Nephron progenitor cell (in vitro differentiated cells): Measurements from ENCODE around the gene FMC1.
A peak's percentile ranks its signal among the peaks of the same experiment; 100 is the strongest.

Source experiments
- DNase-seq: peaks from one replicate; pipeline ENCODE4 v3.0.0; 2021
- H3K27ac Mint-ChIP-seq: 2 replicates; pipeline ENCODE4 v1.8.0; 2021; ENCODE audit warnings: mild to moderate bottlenecking, moderate library complexity, mixed read lengths
- H3K27me3 Mint-ChIP-seq: 2 replicates; pipeline ENCODE4 v1.8.0; 2021; ENCODE audit warnings: mild to moderate bottlenecking, low read depth, mixed read lengths; ENCODE audit not compliant: poor library complexity
- H3K36me3 Mint-ChIP-seq: 2 replicates; pipeline ENCODE4 v1.8.0; 2021; ENCODE audit warnings: low read depth, mixed read lengths
- H3K4me1 Mint-ChIP-seq: 2 replicates; pipeline ENCODE4 v1.8.0; 2021; ENCODE audit warnings: mixed read lengths
- H3K4me3 Mint-ChIP-seq: 2 replicates; pipeline ENCODE4 v1.8.0; 2021; ENCODE audit warnings: mild to moderate bottlenecking, moderate library complexity, mixed read lengths
- H3K9me3 Mint-ChIP-seq: 2 replicates; pipeline ENCODE4 v1.8.0; 2021; ENCODE audit warnings: mild to moderate bottlenecking, moderate library complexity, mixed read lengths
- CTCF ChIP-seq: fragments of 200-600 bp; sonication (generic); IDR thresholded peaks from 2 replicates; pipeline ENCODE4 v1.5.0; 2021; ENCODE audit warnings: antibody characterized with exemption

The FMC1 gene

GRCh38 chr7:139341058-139341775 is at the start of gene FMC1:
Gene FMC1 (plus strand): TSS chr7:139341337. CDS start chr7:139341385, 48 bp downstream.
- DNase-seq = peak; percentile 83
- Mint-ChIP-seq H3K9me3 (peaks cover 18% of the 10 kb centered on the region), H3K36me3 (peaks cover 33% of the 10 kb centered on the region), H3K27me3 (peaks cover 14% of the 10 kb centered on the region), H3K4me3 (peak within 1 kb of the TSS; percentile 96), H3K4me1 (peaks cover 21% of the 10 kb centered on the region), H3K27ac (peak within 1 kb of the TSS; percentile 100)
- TF ChIP-seq CTCF = peak; percentile 16

- H3K9me3 Mint-ChIP-seq = no peaks in the 10 kb centered on the region
- H3K27me3 Mint-ChIP-seq = no peaks in the 10 kb centered on the region
- peak overlapping the region; percentile 56 for H3K27ac Mint-ChIP-seq
- H3K36me3 Mint-ChIP-seq = peaks cover 30% of the 10 kb centered on the region
- TF ChIP-seq CTCF = no peak
- peaks cover 8% of the 10 kb centered on the region for H3K4me1 Mint-ChIP-seq
- no peak for DNase-seq
- no peak overlapping the region for H3K4me3 Mint-ChIP-seq
These were observed 48.3 kb upstream of the FMC1 start for GRCh38 chr7:139292821-139293220.

DNA sequence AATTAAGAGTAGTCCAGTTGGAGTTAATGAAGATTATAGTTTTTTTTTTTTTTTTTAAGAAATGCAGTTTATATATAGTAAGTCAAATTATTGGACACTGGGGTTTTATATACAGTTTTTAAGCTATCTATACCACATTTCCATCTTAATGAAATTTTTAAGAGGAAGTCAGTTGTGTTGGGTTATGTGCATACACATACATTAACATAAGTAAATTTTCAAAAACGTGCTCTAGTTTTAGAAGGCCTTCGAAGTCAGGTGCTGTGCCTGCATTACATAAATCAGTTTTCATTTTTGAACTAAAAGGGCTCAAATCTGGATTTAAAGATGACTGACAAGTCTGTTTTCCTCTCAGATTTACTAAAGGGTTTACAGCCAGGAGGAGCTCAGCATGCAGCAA is 47.6 kb upstream of the FMC1 start:
- Mint-ChIP-seq H3K4me1 (peaks cover 11% of the 10 kb centered on the region), H3K27ac (peak overlapping the region; percentile 29), H3K27me3 (no peaks in the 10 kb centered on the region), H3K36me3 (peaks cover 25% of the 10 kb centered on the region), H3K4me3 (no peak overlapping the region), H3K9me3 (no peaks in the 10 kb centered on the region)
- no peak for DNase-seq
- no peak for TF ChIP-seq CTCF

GRCh38 chr7:139294241-139294640 is 46.9 kb upstream of the FMC1 start:
- H3K27ac Mint-ChIP-seq = no peak overlapping the region
- H3K4me3 Mint-ChIP-seq = no peak overlapping the region
- no peak for TF ChIP-seq CTCF
- H3K36me3 Mint-ChIP-seq = peaks cover 23% of the 10 kb centered on the region
- no peaks in the 10 kb centered on the region for H3K27me3 Mint-ChIP-seq
- H3K9me3 Mint-ChIP-seq = no peaks in the 10 kb centered on the region
- peaks cover 11% of the 10 kb centered on the region for H3K4me1 Mint-ChIP-seq
- no peak for DNase-seq

DNA sequence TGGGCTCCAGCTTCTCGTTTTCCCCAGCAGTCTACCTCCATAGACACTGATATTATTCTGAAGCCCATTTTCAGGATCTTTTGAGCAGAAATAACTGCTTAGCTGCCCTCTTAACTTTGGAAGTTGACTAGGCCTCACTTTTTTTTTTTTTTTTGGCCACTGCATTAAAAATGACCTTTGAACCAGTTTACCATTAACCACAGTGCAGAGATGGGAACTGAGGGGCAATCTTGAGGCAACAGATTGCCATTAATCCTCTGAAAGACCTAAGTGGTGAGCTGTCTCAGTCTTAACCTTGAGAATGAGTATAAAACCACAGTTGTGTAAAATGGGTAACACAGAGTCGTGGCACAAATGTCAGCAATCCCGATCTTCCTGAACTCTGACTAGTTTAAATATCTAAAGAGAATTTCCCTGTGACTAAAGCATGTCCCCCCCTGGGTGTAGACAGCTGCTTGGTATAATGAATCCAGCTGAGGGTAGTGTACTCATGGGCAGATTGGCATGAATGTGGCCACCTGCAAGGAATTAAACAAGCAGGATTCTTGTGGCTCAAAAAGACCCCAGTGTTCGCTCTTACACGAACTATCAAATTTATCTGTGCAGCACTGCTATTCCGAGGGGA is 46.1 kb upstream of the FMC1 start:
- DNase-seq = no peak
- peak overlapping the region; percentile 41 for H3K27ac Mint-ChIP-seq
- no peak overlapping the region for H3K4me3 Mint-ChIP-seq
- no peaks in the 10 kb centered on the region for H3K9me3 Mint-ChIP-seq
- no peak for TF ChIP-seq CTCF
- H3K4me1 Mint-ChIP-seq = peaks cover 11% of the 10 kb centered on the region
- H3K36me3 Mint-ChIP-seq = peaks cover 22% of the 10 kb centered on the region
- no peaks in the 10 kb centered on the region for H3K27me3 Mint-ChIP-seq

GRCh38 chr7:139297795-139298194 is 43.3 kb upstream of the FMC1 start:
- peak overlapping the region; percentile 61 for H3K27ac Mint-ChIP-seq

More at GRCh38 chr7:139297795-139298194, 43.3 kb upstream of the FMC1 start:
- H3K4me3 Mint-ChIP-seq = no peak overlapping the region
- no peak for DNase-seq
- peaks cover 35% of the 10 kb centered on the region for H3K36me3 Mint-ChIP-seq
- H3K27me3 Mint-ChIP-seq = no peaks in the 10 kb centered on the region
- H3K9me3 Mint-ChIP-seq = no peaks in the 10 kb centered on the region
- peaks cover 11% of the 10 kb centered on the region for H3K4me1 Mint-ChIP-seq
- no peak for TF ChIP-seq CTCF
